Measurements from ENCODE around the gene AQP12A.

DNA sequence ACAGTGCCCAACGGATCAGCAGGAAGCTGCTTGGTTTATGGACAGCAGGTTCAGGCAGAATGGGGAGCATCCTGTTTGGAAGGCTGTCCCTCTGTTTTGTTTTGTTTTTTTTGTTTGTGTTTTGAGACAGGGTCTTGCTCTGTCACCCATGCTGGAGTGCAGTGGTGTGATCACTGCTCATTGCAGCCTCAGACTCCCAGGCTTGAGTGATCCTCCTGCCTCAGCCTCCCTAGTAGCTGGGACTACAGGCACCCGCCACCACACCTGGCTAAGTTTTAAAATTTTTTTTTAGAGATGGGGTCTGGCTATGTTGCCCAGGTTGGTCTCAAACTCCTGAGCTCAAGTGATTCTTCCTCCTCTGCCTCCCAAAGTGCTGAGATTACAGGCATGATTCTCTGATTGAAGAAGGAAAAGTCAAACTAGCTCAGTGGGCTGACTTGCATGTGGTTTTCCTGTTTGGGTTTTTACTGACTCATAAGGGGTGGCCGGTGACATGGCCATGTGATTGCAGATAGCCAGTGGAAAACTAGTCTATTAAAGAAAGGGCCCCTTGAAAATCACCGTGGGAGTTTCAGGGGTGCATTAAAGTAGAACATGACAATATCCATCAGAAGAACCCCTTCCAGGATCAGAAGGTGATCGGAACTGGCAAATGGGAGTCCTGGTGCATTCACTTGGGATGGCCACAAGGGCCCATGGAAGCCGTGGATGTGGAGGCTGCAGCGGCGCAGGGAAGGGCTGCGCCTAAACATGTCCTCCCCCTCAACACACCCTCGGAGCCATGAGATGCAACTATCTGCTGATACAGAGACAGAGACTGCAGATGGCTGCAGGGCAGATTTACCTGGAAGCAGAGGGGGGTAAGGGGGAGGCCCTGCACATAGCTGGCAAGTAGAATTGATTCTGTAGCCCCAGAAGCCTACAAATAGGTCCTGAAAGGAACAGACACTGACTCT lies 35.5 kb upstream of the AQP12A start:
- no peak for TF ChIP-seq POLR2AphosphoS5 (IDR thresholded peaks at IDR 0.05; ENCODE audit: low read depth, low read length)
- TF ChIP-seq TAF1 (IDR thresholded peaks at IDR 0.05; ENCODE audit: borderline replicate concordance, insufficient read depth, low read length), result no peak
- TF ChIP-seq, protein P1, sequence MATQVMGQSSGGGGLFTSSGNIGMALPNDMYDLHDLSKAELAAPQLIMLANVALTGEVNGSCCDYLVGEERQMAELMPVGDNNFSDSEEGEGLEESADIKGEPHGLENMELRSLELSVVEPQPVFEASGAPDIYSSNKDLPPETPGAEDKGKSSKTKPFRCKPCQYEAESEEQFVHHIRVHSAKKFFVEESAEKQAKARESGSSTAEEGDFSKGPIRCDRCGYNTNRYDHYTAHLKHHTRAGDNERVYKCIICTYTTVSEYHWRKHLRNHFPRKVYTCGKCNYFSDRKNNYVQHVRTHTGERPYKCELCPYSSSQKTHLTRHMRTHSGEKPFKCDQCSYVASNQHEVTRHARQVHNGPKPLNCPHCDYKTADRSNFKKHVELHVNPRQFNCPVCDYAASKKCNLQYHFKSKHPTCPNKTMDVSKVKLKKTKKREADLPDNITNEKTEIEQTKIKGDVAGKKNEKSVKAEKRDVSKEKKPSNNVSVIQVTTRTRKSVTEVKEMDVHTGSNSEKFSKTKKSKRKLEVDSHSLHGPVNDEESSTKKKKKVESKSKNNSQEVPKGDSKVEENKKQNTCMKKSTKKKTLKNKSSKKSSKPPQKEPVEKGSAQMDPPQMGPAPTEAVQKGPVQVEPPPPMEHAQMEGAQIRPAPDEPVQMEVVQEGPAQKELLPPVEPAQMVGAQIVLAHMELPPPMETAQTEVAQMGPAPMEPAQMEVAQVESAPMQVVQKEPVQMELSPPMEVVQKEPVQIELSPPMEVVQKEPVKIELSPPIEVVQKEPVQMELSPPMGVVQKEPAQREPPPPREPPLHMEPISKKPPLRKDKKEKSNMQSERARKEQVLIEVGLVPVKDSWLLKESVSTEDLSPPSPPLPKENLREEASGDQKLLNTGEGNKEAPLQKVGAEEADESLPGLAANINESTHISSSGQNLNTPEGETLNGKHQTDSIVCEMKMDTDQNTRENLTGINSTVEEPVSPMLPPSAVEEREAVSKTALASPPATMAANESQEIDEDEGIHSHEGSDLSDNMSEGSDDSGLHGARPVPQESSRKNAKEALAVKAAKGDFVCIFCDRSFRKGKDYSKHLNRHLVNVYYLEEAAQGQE (IDR thresholded peaks at IDR 0.05; ENCODE audit: insufficient read depth in 1 of 2, low read depth in 2 of 2, low read length in 2 of 2), result no peak
- no peak for TF ChIP-seq SIN3A (IDR thresholded peaks at IDR 0.05; ENCODE audit: borderline replicate concordance, insufficient read depth, low read length)
